H1 (cell line): ENCODE measurements around the gene ARID5B. TPM values are rescaled to one million over a fixed set of nuclear protein-coding genes. Genes with fewer than 3 reads are reported as not detected.

Experiments
- CTCF ChIA-PET: fragments of 300-600 bp; sonication (Branson Sonifier 250); formaldehyde crosslinking; loops from one replicate; lab custom pipeline; 2021; ENCODE audit not compliant: partially characterized antibody; lab: Charles Lee
- POLR2A ChIA-PET: fragments of 300-600 bp; sonication (Branson Sonifier 250); formaldehyde crosslinking; loops from one replicate; lab custom pipeline; 2021; ENCODE audit warnings: inconsistent platforms; ENCODE audit not compliant: partially characterized antibody; lab: Charles Lee
- DNase-seq, 2 experiments: peaks; one replicate each; pipeline versions ENCODE4 v3.0.0 to v3.0.0-alpha.2; 2010 to 2022; ENCODE audit warnings: low spot score in 2 of 2, low read depth in 1 of 2, mixed read lengths in 1 of 2
- FAIRE-seq: peaks from 2 replicates; lab custom pipeline; 2011; peaks lifted over from hg19 to GRCh38; lab: Jason Lieb, UNC
- H2AFZ ChIP-seq: 2 replicates; pipeline ENCODE4 v1.8.1; 2012; ENCODE audit warnings: low read length, inconsistent platforms
- H2AK5ac ChIP-seq: 2 replicates; pipeline ENCODE4 v1.6.1; 2013; ENCODE audit warnings: low read depth, low read length
- H2BK120ac ChIP-seq: replicated peaks from 2 replicates; pipeline ENCODE3; 2013; ENCODE audit warnings: low read depth, low read length, inconsistent platforms
- H2BK12ac ChIP-seq: 2 replicates; pipeline ENCODE4 v1.6.1; 2013; ENCODE audit warnings: low read depth, low read length
- H2BK15ac ChIP-seq: 2 replicates; pipeline ENCODE4 v1.6.1; 2013; ENCODE audit warnings: low read length
- H2BK20ac ChIP-seq: 2 replicates; pipeline ENCODE4 v1.6.1; 2013; ENCODE audit warnings: low read length
- H2BK5ac ChIP-seq: 2 replicates; pipeline ENCODE4 v1.6.1; 2013; ENCODE audit warnings: low read depth, low read length
- H3K14ac ChIP-seq: 2 replicates; pipeline ENCODE4 v1.6.1; 2013; ENCODE audit warnings: inconsistent platforms; ENCODE audit not compliant: insufficient read length
- H3K18ac ChIP-seq: 2 replicates; pipeline ENCODE4 v1.6.1; 2013; ENCODE audit warnings: low read length; ENCODE audit errors: extremely low read depth
- H3K23ac ChIP-seq: 2 replicates; pipeline ENCODE4 v1.6.1; 2013; ENCODE audit warnings: inconsistent platforms; ENCODE audit not compliant: insufficient read length
- H3K23me2 ChIP-seq: 2 replicates; pipeline ENCODE4 v1.6.1; 2013; ENCODE audit warnings: low read depth, low read length
- H3K27ac ChIP-seq: 2 replicates; pipeline ENCODE4 v1.6.1; 2011; ENCODE audit warnings: low read depth, low read length, inconsistent platforms
- H3K27me3 ChIP-seq, 4 experiments: replicated peaks in 1 of 4; 1 replicate in 1 of 4; 2 replicates in 3 of 4; pipeline versions ENCODE4 v1.6.1 to v1.8.1; 2011 to 2013; ENCODE audit warnings: low read length in 3 of 4, mild to moderate bottlenecking in 3 of 4, inconsistent platforms in 2 of 4, mixed read lengths in 2 of 4, moderate library complexity in 1 of 4; ENCODE audit not compliant: control insufficient read depth in 3 of 4, insufficient read depth in 3 of 4; ENCODE audit errors: extremely low read depth in 1 of 4
- H3K36me3 ChIP-seq, 4 experiments: 2 replicates each; pipeline versions ENCODE4 v1.6.1 to v1.8.1; 2011 to 2013; ENCODE audit warnings: mild to moderate bottlenecking in 4 of 4, low read length in 3 of 4, moderate library complexity in 2 of 4, control low read depth in 1 of 4, inconsistent platforms in 1 of 4; ENCODE audit not compliant: insufficient read depth in 4 of 4, control insufficient read depth in 2 of 4
- H3K4ac ChIP-seq: replicated peaks from 2 replicates; pipeline ENCODE3; 2013; ENCODE audit warnings: low read length, low read depth, mixed read lengths, inconsistent platforms; ENCODE audit not compliant: insufficient read length
- H3K4me1 ChIP-seq, 4 experiments: replicated peaks in 1 of 4; 1 replicate in 1 of 4; 2 replicates in 3 of 4; pipeline versions ENCODE4 v1.6.1 to v1.8.1; 2011 to 2013; ENCODE audit warnings: low read length in 3 of 4, inconsistent platforms in 2 of 4, mixed read lengths in 1 of 4; ENCODE audit not compliant: insufficient read depth in 4 of 4, control insufficient read depth in 3 of 4
- H3K4me2 ChIP-seq, 2 experiments: 2 replicates each; pipeline versions ENCODE4 v1.6.1 to v1.8.1; 2011 to 2013; ENCODE audit warnings: low read depth in 2 of 2, low read length in 2 of 2, control low read depth in 1 of 2, inconsistent platforms in 1 of 2, mild to moderate bottlenecking in 1 of 2; ENCODE audit not compliant: insufficient read depth in 1 of 2
- H3K4me3 ChIP-seq, 4 experiments: fragments of 200-600, 300-600 bp in 1 of 4; sonication (generic), shearing (Covaris generic), sonication (Bioruptor Twin) in 1 of 4; 2 replicates each; pipeline versions ENCODE4 v1.5.1 to v1.8.1; 2011 to 2016; ENCODE audit warnings: low read length in 4 of 4, low read depth in 3 of 4, control low read depth in 2 of 4, inconsistent platforms in 2 of 4, mild to moderate bottlenecking in 2 of 4, mixed read lengths in 1 of 4, moderate library complexity in 1 of 4; ENCODE audit not compliant: insufficient read depth in 2 of 4; ENCODE audit errors: extremely low read depth in 1 of 4
- H3K56ac ChIP-seq: replicated peaks from 2 replicates; pipeline ENCODE3; 2013; ENCODE audit warnings: low read depth, mild to moderate bottlenecking, mixed read lengths, low read length, inconsistent platforms; ENCODE audit not compliant: insufficient read length
- H3K79me1 ChIP-seq: 2 replicates; pipeline ENCODE4 v1.6.1; 2013; ENCODE audit warnings: low read depth, low read length, control low read depth
- H3K79me2 ChIP-seq, 2 experiments: 2 replicates each; pipeline versions ENCODE4 v1.6.1 to v1.8.1; 2012 to 2013; ENCODE audit warnings: low read length in 2 of 2, mild to moderate bottlenecking in 2 of 2, inconsistent platforms in 1 of 2; ENCODE audit not compliant: insufficient read depth in 2 of 2, control insufficient read depth in 1 of 2
- H3K9ac ChIP-seq, 4 experiments: replicated peaks in 1 of 4; 1 replicate in 1 of 4; 2 replicates in 3 of 4; pipeline versions ENCODE4 v1.6.1 to v1.8.1; 2011 to 2013; ENCODE audit warnings: low read depth in 3 of 4, low read length in 3 of 4, control low read depth in 2 of 4, mild to moderate bottlenecking in 2 of 4, moderate library complexity in 2 of 4, inconsistent platforms in 1 of 4; ENCODE audit errors: extremely low read depth in 1 of 4
- H3K9me3 ChIP-seq, 2 experiments: 2 replicates each; pipeline versions ENCODE4 v1.6.1 to v1.8.1; 2012 to 2013; ENCODE audit warnings: mild to moderate bottlenecking in 2 of 2, moderate library complexity in 2 of 2, control low read depth in 1 of 2, inconsistent platforms in 1 of 2, low read depth in 1 of 2, low read length in 1 of 2, mixed read lengths in 1 of 2; ENCODE audit not compliant: insufficient read depth in 2 of 2
- H4K20me1 ChIP-seq, 2 experiments: replicated peaks in 1 of 2; 2 replicates each; pipeline versions ENCODE3 to v1.8.1; 2011 to 2013; ENCODE audit warnings: inconsistent platforms in 2 of 2, low read length in 2 of 2, mild to moderate bottlenecking in 1 of 2; ENCODE audit not compliant: insufficient read depth in 2 of 2, control insufficient read depth in 1 of 2
- H4K5ac ChIP-seq: 2 replicates; pipeline ENCODE4 v1.6.1; 2013; ENCODE audit warnings: low read length, low read depth, mixed read lengths, inconsistent platforms; ENCODE audit not compliant: insufficient read length
- H4K8ac ChIP-seq: 2 replicates; pipeline ENCODE4 v1.8.0; 2013; ENCODE audit warnings: mild to moderate bottlenecking, moderate library complexity, low read length, inconsistent platforms; ENCODE audit not compliant: insufficient read depth; ENCODE audit errors: extremely low read depth
- H4K91ac ChIP-seq: replicated peaks from 2 replicates; pipeline ENCODE3; 2013; ENCODE audit warnings: low read length, mixed read lengths, inconsistent platforms; ENCODE audit not compliant: insufficient read length
- ASH2L ChIP-seq: fragments of 200-600, 300-600 bp; sonication (generic); IDR thresholded peaks from one replicate; pipeline ENCODE4 v1.7.1; 2017; ENCODE audit warnings: low read length
- ATF2 ChIP-seq: IDR thresholded peaks from 2 replicates; pipeline ENCODE4 v1.6.1; 2012; ENCODE audit warnings: low read length, inconsistent platforms
- BRCA1 ChIP-seq: IDR thresholded peaks from 2 replicates; pipeline ENCODE4 v1.6.1; 2012; ENCODE audit warnings: low read depth, low read length, improper control_type of control experiment
- CBX8 ChIP-seq: fragments of 300-800, 300-1000 bp; sonication (generic); IDR thresholded peaks from 2 replicates; pipeline ENCODE4 v1.7.1; 2016; ENCODE audit warnings: low read depth, low read length, borderline replicate concordance
- CHD2 ChIP-seq: IDR thresholded peaks from 2 replicates; pipeline ENCODE4 v1.6.1; 2012; ENCODE audit warnings: low read length, improper control_type of control experiment
- CTBP2 ChIP-seq: IDR thresholded peaks from 2 replicates; pipeline ENCODE4 v1.7.0; 2011; ENCODE audit warnings: borderline replicate concordance, mild to moderate bottlenecking, moderate library complexity, mixed read lengths, low read length; ENCODE audit not compliant: insufficient read depth, insufficient read length
- EP300 ChIP-seq, 2 experiments: IDR thresholded peaks; 1 replicate in 1 of 2; 2 replicates in 1 of 2; pipeline ENCODE4 v1.6.1; 2011 to 2012; ENCODE audit warnings: low read depth in 2 of 2, low read length in 2 of 2, mild to moderate bottlenecking in 2 of 2, borderline replicate concordance in 1 of 2, inconsistent platforms in 1 of 2, moderate library complexity in 1 of 2
- EZH2 ChIP-seq: fragments of 200-600 bp; sonication (generic); IDR thresholded peaks from 2 replicates; pipeline ENCODE4 v1.7.1; 2012; ENCODE audit warnings: low read depth, mild to moderate bottlenecking, moderate library complexity, low read length, inconsistent platforms; ENCODE audit not compliant: severe bottlenecking
- POU5F1 ChIP-seq: IDR thresholded peaks from 2 replicates; pipeline ENCODE4 v1.6.1; 2011; ENCODE audit warnings: low read depth, mild to moderate bottlenecking, low read length, moderate library complexity
- YY1 ChIP-seq: IDR thresholded peaks from 2 replicates; pipeline ENCODE4 v1.6.1; 2011; ENCODE audit warnings: low read depth, mild to moderate bottlenecking, low read length
- whole genome bisulfite sequencing, 2 experiments: shearing (Covaris generic) in 1 of 2; methylation state at CpG; one replicate each; pipeline versions ENCODE4 v1.1.6 to v1.1.7; 2013 to 2015; ENCODE audit warnings: low lambda C conversion rate in 2 of 2, mixed read lengths in 2 of 2, inconsistent platforms in 1 of 2, low coverage in 1 of 2, missing lambda C conversion rate in 1 of 2; ENCODE audit not compliant: insufficient replicate concordance in 2 of 2, insufficient coverage in 1 of 2, insufficient read length in 1 of 2; ENCODE audit errors: extremely low coverage in 1 of 2, missing lambda C conversion rate in 1 of 2; 5-methylcytosine and 5-hydroxymethylcytosine counted together
- polyA plus RNA-seq, 7 experiments: library from polyadenylated mRNA; depleted of rRNA in 3 of 7; stranded (reverse) in 5 of 7; unstranded in 2 of 7; fragments of >200 nt in 5 of 7; fragments of 200-250 nt in 2 of 7; gene quantifications; 1 replicate in 5 of 7; 2 replicates in 1 of 7; 4 replicates in 1 of 7; pipeline versions ENCODE4 v1.2.1 to v1.2.3, GENCODE V29; 2011 to 2013; ENCODE audit warnings: missing spikeins in 2 of 7, mixed read lengths in 2 of 7
- total RNA-seq: library from RNA; stranded (reverse); fragmentation: NEBNext Ultra II Directional; extraction: Animal tissue kit (Norgen Biotek cat#: 25700); gene quantifications from 2 replicates; pipeline ENCODE4 v1.2.1, GENCODE V29; 2021

ARID5B gene
- total and polyA plus RNA-seq, 2 of the 8 experiments (the other 6 are each of a cell fraction or from before 2014, with no cell fraction given): 0.21 to 1.1 TPM

GRCh38 chr10:61863981-61864380, 37.5 kb upstream of the ARID5B start:
- 89% methylated on average over 10 of the region's 10 CpGs; no CpG with 5 or more reads in 1 of the 2 experiments for WGBS, 2 experiments
- ChIA-PET POLR2A (no interaction called here), CTCF (interaction anchor here (1.1 to 3.2 kb wide), 3 partner anchors 12 to 119 kb away, joined by 3 to 8 read pairs (median 3); no protein-coding TSS in a partner anchor)
- Histone ChIP-seq H3K36me3 (no peaks in the 10 kb centered on the region), H3K79me1 (no peaks in the 10 kb centered on the region), H3K4me1 (no peaks in the 10 kb centered on the region), H2AFZ (no peak overlapping the region), H4K91ac (no peak overlapping the region), H2AK5ac (no peak overlapping the region), H2BK120ac (no peak overlapping the region), H3K27me3 (no peaks in the 10 kb centered on the region), H2BK12ac (no peak overlapping the region), H2BK15ac (no peak overlapping the region), H3K23ac (no peak overlapping the region), H4K8ac (no peak overlapping the region), H3K23me2 (no peaks in the 10 kb centered on the region), H3K4me3 (no peak overlapping the region), H2BK20ac (no peak overlapping the region), H3K18ac (no peak overlapping the region), H3K9ac (no peak overlapping the region), H2BK5ac (no peak overlapping the region), H3K56ac (no peak overlapping the region), H4K20me1 (no peaks in the 10 kb centered on the region), H3K79me2 (no peaks in the 10 kb centered on the region), H3K9me3 (no peaks in the 10 kb centered on the region), H4K5ac (no peak overlapping the region), H3K4me2 (no peak overlapping the region), H3K4ac (no peak overlapping the region), H3K14ac (no peak overlapping the region), H3K27ac (no peak overlapping the region)
- DNase-seq (no peak), FAIRE-seq (no peak)
- no peak for TF ChIP-seq CBX8
- no peak for TF ChIP-seq CHD2
- TF ChIP-seq BRCA1: no peak
- no peak for TF ChIP-seq YY1
- no peak for TF ChIP-seq ASH2L
- TF ChIP-seq CTBP2: no peak
- TF ChIP-seq EZH2: no peak
- no peak for TF ChIP-seq ATF2
- no peak for TF ChIP-seq EP300 (IDR thresholded peaks at IDR 0.05; ENCODE audit: borderline replicate concordance in 1 of 2, low read depth in 2 of 2, low read length in 2 of 2)
- no peak for TF ChIP-seq POU5F1
